Testis (tissue), 3 donors: Measurements from ENCODE around the gene IRF2. TPM values are rescaled to one million over a fixed set of nuclear protein-coding genes. Genes with fewer than 3 reads are reported as not detected.

Experiments used
- DNase-seq: peaks from one replicate; pipeline ENCODE4 v3.0.0-alpha.2; 2019
- H3K27ac ChIP-seq, 2 donors: fragments of 200-600 bp; sonication (generic); one replicate each; pipeline ENCODE4 v1.5.1; 2019
- H3K27me3 ChIP-seq: fragments of 200-600 bp; sonication (generic); one replicate; pipeline ENCODE4 v1.5.1; 2019
- H3K36me3 ChIP-seq: fragments of 200-600 bp; sonication (generic); one replicate; pipeline ENCODE4 v1.5.1; 2017; ENCODE audit warnings: low read depth; ENCODE audit errors: missing control alignments
- H3K4me1 ChIP-seq: fragments of 200-600 bp; sonication (generic); one replicate; pipeline ENCODE4 v1.5.1; 2019
- H3K4me3 ChIP-seq, 2 donors: fragments of 200-600 bp; sonication (generic); one replicate each; pipeline ENCODE4 v1.5.1; 2017 to 2019
- H3K9me3 ChIP-seq: fragments of 200-600 bp; sonication (generic); one replicate; pipeline ENCODE4 v1.5.1; 2017
- CTCF ChIP-seq, 3 experiments: fragments of 450-650 bp in 2 of 3; fragments of 200-600 bp in 1 of 3; sonication (generic) in 1 of 3; IDR thresholded peaks; one replicate each; pipeline ENCODE4 v1.5.1; 2016 to 2019; ENCODE audit warnings: antibody characterized with exemption in 3 of 3, mild to moderate bottlenecking in 2 of 3, moderate library complexity in 1 of 3
- POLR2A ChIP-seq: fragments of 450-650 bp; IDR thresholded peaks from one replicate; pipeline ENCODE4 v1.6.1; 2017; ENCODE audit warnings: antibody characterized with exemption, mild to moderate bottlenecking, moderate library complexity
- WGBS, 2 donors: methylation state at CpG; one replicate each; pipeline ENCODE4 v1.1.5; 2018; 5-methylcytosine and 5-hydroxymethylcytosine counted together
- intact Hi-C: fragments of 100-400 bp; cut with DNase I; formaldehyde crosslinking; loops from one replicate; pipeline ENCODE4 v1.15.1; 2023; ENCODE audit warnings: low total_unique reads
- polyA plus RNA-seq: library from polyadenylated mRNA; stranded (reverse); fragments of 350-450 nt; fragmentation: Illumina TruSeq; extraction: RNeasy Lipid Tissue Mini Kit (QIAGEN cat#74804); gene quantifications from one replicate; pipeline ENCODE4 v1.2.3, GENCODE V29; 2014; ENCODE audit warnings: low read depth, low replicate concordance; ENCODE audit not compliant: insufficient read depth
- total RNA-seq, 2 donors: library from RNA; depleted of rRNA; stranded (reverse); fragments of >200 nt; gene quantifications; one replicate each; pipeline ENCODE4 v1.2.3, GENCODE V29; 2016

The IRF2 gene
- total and polyA plus RNA-seq, 3 donors from 2014 or later: 13.0 to 22.3 (median 16.1) TPM

GRCh38 chr4:184364100-184364921 is 110.0 kb downstream of the IRF2 start:
- no peaks in the 10 kb centered on the region for H3K27me3 ChIP-seq
- no peaks in the 10 kb centered on the region for H3K4me1 ChIP-seq
- no peaks in the 10 kb centered on the region for H3K36me3 ChIP-seq
- no peak overlapping the region for H3K4me3 ChIP-seq
- intact Hi-C loops: no loop called here
- H3K27ac ChIP-seq: no peak overlapping the region
- TF ChIP-seq POLR2A (no peak), CTCF (IDR thresholded peaks at IDR 0.05) (no peak)
- no peak for DNase-seq
- no peaks in the 10 kb centered on the region for H3K9me3 ChIP-seq
- 67 to 71% methylated on average over 5 of the region's 5 CpGs for WGBS, 2 donors

GRCh38 chr4:184363258-184363657 is 111.1 kb downstream of the IRF2 start:
- Histone ChIP-seq H3K4me1 (no peaks in the 10 kb centered on the region), H3K36me3 (no peaks in the 10 kb centered on the region), H3K9me3 (no peaks in the 10 kb centered on the region), H3K4me3 (no peak overlapping the region), H3K27ac (no peak overlapping the region), H3K27me3 (no peaks in the 10 kb centered on the region)
- intact Hi-C loops: no loop called here
- TF ChIP-seq CTCF (IDR thresholded peaks at IDR 0.05): no peak
- no peak for DNase-seq
- WGBS, 2 donors: 88 to 94% methylated on average over 6 of the region's 6 CpGs

GRCh38 chr4:184362396-184362795 is 112.0 kb downstream of the IRF2 start:
- intact Hi-C loops: no loop called here
- no peaks in the 10 kb centered on the region for H3K4me1 ChIP-seq
- no peak for DNase-seq
- H3K36me3 ChIP-seq: no peaks in the 10 kb centered on the region
- no peaks in the 10 kb centered on the region for H3K27me3 ChIP-seq
- H3K4me3 ChIP-seq: no peak overlapping the region
- no peaks in the 10 kb centered on the region for H3K9me3 ChIP-seq
- peak overlapping the region in 1 of 2 donors; percentile 2 for H3K27ac ChIP-seq
- no peak for TF ChIP-seq CTCF (IDR thresholded peaks at IDR 0.05)
- no peak for TF ChIP-seq POLR2A
- 79 to 84% methylated on average over 4 of the region's 4 CpGs for WGBS, 2 donors

GRCh38 chr4:184361443-184361842 is 112.9 kb downstream of the IRF2 start:
- no peak overlapping the region for H3K27ac ChIP-seq

More at GRCh38 chr4:184361443-184361842, 112.9 kb downstream of the IRF2 start:
- H3K9me3 ChIP-seq: no peaks in the 10 kb centered on the region
- TF ChIP-seq CTCF (IDR thresholded peaks at IDR 0.05): no peak
- no peak for TF ChIP-seq POLR2A
- no peaks in the 10 kb centered on the region for H3K27me3 ChIP-seq
- intact Hi-C loops: no loop called here
- H3K36me3 ChIP-seq: no peaks in the 10 kb centered on the region
- WGBS, 2 donors: 51 to 67% methylated on average over 3 of the region's 3 CpGs
- DNase-seq: no peak
- no peaks in the 10 kb centered on the region for H3K4me1 ChIP-seq
- no peak overlapping the region for H3K4me3 ChIP-seq
